ENCODE measurements around the gene KRTAP4-7.
"Not testable (repeated sequence)": the region's sequence is repeated elsewhere in the genome, so short reads cannot be mapped to it uniquely, and the experiment has no call there.

Gene KRTAP4-7

DNA sequence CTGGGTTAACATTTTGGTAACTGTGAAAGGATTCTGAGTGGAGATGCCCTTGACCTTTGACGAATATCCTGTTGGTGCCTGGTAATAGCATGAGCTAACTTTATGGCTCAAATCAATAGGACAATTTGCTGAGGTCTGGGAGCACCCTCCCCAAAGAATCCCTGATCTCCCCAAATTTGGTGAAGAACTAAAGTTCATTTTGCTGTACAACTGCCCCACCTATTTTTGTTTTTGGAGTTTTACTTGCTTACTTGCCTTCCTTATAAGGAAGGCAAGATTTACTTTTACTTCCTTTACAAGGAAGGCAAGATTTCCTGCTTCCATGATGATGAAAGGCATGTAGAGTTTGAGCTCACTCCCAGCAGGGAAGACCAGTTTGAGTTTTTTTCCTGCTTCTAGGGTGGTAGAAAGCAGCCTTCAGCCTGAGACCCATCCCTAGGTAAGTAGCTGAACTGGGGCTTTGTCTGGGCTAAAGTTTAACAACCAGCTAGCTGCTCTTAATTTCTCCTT, 24.0 kb downstream of the KRTAP4-7 start:
- DNase-seq (ENCODE audit: low read depth), result no peak
- TF ChIP-seq, protein P1, sequence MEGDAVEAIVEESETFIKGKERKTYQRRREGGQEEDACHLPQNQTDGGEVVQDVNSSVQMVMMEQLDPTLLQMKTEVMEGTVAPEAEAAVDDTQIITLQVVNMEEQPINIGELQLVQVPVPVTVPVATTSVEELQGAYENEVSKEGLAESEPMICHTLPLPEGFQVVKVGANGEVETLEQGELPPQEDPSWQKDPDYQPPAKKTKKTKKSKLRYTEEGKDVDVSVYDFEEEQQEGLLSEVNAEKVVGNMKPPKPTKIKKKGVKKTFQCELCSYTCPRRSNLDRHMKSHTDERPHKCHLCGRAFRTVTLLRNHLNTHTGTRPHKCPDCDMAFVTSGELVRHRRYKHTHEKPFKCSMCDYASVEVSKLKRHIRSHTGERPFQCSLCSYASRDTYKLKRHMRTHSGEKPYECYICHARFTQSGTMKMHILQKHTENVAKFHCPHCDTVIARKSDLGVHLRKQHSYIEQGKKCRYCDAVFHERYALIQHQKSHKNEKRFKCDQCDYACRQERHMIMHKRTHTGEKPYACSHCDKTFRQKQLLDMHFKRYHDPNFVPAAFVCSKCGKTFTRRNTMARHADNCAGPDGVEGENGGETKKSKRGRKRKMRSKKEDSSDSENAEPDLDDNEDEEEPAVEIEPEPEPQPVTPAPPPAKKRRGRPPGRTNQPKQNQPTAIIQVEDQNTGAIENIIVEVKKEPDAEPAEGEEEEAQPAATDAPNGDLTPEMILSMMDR (IDR thresholded peaks at IDR 0.05; ENCODE audit: control insufficient read depth, insufficient read depth, low read depth, low read length, missing control alignments), result no peak
- H3K4me3 ChIP-seq (ENCODE audit: control insufficient read depth, low read depth, low read length), result no peak overlapping the region

DNA sequence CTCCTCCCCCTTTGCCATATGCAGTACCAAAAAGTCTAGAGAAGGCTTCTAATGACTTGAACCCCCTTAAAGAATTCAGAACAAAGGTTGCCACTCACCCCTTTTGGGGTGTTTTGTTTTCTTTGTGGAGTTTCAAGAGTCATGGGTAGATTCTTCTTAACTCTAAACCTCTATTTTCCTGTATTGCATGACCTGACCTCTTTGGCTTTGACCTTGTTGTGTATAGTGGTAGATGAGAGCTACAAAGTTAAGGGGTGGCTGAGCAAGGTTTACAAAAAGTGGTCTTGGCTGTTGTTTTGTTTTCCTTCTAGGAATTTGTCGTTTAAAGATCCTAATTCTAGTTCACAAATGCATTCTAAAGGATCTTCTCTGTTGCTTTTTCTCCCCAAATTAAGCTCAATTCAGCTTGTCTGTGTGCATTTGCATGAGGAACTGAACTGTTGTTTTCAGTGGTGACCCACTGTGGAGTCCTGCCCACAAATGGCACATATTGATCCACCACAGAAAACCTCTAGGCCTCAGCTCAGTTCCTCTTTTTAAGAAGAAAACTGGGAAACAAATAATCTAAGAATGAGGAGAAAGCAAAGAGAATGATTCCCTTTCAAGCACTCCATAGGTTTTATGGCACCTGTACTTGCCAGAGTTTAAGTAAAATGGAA, 24.9 kb downstream of the KRTAP4-7 start:
- DNase-seq (ENCODE audit: low read depth); H3K4me3 ChIP-seq (ENCODE audit: control insufficient read depth, low read depth, low read length): not testable (repeated sequence)

DNA sequence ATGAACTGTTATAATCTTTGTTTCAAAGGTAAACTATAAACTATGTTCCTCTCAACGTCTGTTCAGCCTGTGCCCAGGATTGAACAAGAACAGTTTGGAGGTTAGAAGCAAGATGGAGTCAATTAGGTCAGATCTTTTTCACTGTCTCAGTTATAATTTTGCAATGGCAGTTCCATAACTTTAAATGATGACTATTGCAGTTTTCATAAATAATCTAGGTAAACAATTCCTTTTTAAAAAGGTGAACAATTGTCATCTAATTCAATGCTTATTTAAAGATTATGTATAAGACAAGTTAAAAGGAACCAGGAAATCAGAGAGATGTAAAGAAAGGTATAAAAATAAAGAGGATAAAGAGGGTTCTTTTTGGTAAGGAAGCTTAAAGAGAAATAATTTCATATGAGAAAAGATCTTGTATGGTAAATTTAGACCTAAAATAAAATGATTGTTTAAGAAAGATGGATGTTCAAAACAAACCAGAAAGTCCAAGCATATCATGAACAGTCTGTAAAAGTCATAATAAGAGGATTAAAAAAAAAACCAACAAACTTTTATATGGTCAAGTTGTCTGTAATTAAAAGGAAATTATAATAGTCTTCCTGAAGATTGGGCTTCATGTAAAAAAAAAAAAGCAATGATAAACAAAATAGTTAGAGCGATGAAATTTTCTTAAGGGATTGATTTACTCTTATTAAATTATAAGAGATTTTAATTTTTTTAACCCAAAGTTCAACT, 27.4 kb downstream of the KRTAP4-7 start:
- TF ChIP-seq, protein P1 (IDR thresholded peaks at IDR 0.05; ENCODE audit: control insufficient read depth, insufficient read depth, low read depth, low read length, missing control alignments), result no peak
- no peak for DNase-seq (ENCODE audit: low read depth)
- no peak overlapping the region for H3K4me3 ChIP-seq (ENCODE audit: control insufficient read depth, low read depth, low read length)

DNA sequence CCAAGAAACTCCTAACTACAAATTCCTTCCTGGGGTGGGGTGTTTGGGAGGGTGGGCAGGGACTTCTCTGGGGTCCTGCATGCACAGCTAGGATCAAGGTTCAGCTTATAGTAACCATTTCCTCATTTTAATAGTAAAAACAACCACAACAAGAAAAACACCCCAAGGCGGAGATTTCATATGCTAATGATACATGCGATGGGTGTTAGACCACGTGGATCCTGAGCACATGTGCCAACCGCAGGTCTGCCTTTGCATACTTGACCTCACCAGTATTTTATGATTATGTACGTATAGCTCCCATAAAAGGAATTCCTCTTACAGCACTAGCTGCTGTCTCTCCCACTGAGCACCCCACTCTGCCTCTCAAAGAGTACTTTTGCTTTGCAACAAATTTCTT, 32.3 kb downstream of the KRTAP4-7 start:
- no peak overlapping the region for H3K4me3 ChIP-seq (ENCODE audit: control insufficient read depth, low read depth, low read length)
- no peak for DNase-seq (ENCODE audit: low read depth)
- TF ChIP-seq, protein P1 (IDR thresholded peaks at IDR 0.05; ENCODE audit: control insufficient read depth, insufficient read depth, low read depth, low read length, missing control alignments), result no peak

DNA sequence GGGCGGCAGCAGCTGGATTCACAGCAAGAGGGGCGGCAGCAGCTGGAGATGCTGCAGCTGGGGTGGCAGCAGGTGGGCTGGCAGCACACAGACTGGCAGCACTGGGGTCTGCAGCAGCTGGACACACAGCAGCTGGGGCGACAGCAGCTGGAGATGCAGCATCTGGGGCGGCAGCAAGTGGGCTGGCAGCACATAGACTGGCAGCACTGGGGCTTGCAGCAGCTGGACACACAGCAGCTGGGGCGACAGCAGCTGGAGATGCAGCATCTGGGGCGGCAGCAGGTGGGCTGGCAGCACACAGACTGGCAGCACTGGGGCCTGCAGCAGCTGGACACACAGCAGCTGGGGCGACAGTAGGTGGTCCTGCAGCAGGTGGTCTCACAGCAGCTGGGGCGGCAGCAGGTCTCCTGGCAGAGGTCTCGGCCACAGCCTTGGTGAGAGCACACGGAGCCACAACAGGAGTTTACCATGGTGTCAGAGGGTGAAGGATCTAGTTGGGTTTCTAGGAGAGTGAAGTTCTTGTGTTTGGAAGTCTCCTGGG, 34.0 kb downstream of the KRTAP4-7 start, which contains the start of gene KRTAP4-11:
Gene KRTAP4-11 (minus strand): TSS at position 528 of the 541 bp plus-strand sequence. CDS start 58 bp downstream, at position 470.
- not testable (repeated sequence) for H3K4me3 ChIP-seq (ENCODE audit: control insufficient read depth, low read depth, low read length); DNase-seq (ENCODE audit: low read depth)

DNA sequence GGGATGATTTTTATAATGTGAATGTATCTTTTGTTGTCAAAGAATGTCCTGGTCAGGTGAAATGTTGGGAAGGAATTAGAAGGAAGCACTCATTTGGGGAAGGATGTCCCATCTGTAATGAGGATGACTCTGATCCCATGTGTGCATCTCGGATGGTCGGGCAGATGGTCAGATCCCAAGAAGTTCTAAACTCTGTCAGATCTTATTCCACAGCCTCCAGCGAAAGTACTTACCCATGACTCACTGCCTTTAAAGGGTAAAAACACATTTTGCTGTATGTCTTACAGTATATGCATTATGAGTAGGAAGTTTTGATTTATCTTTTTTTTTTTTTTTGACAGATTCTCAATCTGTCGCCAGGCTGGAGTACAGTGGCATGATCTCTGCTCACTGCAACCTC, 34.8 kb downstream of the KRTAP4-7 start:
- no peak overlapping the region for H3K4me3 ChIP-seq (ENCODE audit: control insufficient read depth, low read depth, low read length)
- TF ChIP-seq, protein P1 (IDR thresholded peaks at IDR 0.05; ENCODE audit: control insufficient read depth, insufficient read depth, low read depth, low read length, missing control alignments), result no peak
- DNase-seq (ENCODE audit: low read depth), result no peak

DNA sequence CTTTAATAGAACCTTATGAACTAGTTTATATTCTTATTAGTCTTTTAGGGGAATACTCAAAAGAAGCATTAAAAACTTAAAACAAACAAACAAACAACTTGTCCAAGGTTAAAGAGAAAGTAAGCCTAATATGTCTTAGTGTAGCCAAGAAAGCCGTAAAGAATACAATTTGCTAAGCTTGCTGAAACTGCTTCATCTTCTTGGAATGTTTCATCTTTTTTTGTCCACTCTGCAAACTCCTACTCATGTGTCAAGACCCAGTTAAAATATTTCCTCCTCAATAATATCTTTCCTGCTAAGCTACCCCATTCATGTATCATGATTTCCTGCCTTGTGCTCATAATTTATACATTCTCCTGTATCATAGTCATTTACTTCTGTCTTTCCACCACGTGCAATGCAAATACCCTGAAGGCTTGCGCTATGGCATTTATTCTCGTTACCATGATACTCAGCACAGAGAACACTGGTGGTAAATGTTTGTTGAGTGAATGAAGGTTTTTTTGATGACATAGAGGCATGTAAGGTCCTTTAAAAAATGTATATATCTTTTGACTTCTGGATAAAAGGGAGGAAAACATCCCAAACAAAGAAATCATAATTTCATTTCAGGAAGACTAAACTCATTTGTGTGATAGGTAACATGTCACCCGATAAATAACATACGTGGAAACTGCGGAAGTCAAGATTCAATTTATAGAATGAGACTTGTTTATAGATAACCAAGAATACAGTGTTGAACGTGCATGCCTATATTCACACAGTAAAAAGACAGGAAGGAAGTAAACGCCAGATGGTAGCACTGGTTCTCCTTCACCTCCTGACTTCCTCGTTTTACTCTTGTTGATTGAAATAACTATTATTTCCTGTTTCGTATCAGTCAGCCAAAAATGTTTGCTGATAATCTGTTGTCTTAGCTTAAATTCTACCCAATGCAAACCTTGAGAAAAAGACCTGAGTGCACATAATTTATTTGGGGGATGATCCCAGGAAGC, 36.0 kb downstream of the KRTAP4-7 start:
- not testable (repeated sequence) for DNase-seq (ENCODE audit: low read depth); H3K4me3 ChIP-seq (ENCODE audit: control insufficient read depth, low read depth, low read length)
